ENCODE results near the gene CARS1.

CARS1 gene

DNA sequence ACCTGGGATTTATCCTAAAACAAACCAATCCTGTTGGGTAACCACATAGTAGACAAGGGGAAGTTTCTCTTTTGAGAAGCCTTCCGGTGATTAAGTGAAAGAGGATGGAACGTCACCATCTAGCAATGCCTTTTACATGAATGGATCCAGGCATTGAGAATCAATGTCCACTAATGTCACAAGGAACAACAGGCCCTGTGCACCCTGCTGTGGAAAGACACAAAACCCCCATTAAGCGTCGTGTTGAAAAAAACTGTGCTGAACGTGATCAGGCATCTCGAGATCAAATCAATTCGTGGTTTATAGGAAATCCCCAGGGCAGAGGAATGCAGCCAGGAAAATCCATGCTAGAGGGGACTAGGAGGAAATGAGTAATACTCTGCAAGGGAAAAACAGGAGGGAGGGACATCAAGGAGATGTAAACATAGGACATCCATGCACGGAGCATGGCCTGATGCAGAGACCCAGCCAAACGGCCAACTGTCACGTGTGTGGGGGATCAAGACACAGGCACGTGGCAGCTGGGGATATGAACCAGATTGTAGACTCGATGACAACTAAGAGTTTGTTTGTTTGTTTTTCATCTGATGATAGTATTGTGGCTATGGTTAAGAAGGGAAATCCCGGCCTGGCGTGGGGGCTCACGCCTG, 38.6 kb upstream of the CARS1 start:
- Histone ChIP-seq H3K27me3 (ENCODE audit: insufficient read depth, low read length, poor library complexity, severe bottlenecking) (no peaks in the 10 kb centered on the region), H4K20me1 (ENCODE audit: insufficient read depth, low read length, poor library complexity, severe bottlenecking) (no peaks in the 10 kb centered on the region), H3K79me2 (ENCODE audit: insufficient read depth, low read length) (no peaks in the 10 kb centered on the region), H2AFZ (ENCODE audit: low read length) (no peak overlapping the region), H3K4me2 (ENCODE audit: low read depth, low read length, poor library complexity, severe bottlenecking) (no peak overlapping the region), H3K36me3 (ENCODE audit: insufficient read depth, low read length) (peaks cover 5% of the 10 kb centered on the region; the same call in 1 of the 2 replicates), H3K4me3 (ENCODE audit: low read length, poor library complexity, severe bottlenecking) (no peak overlapping the region), H3K4me1 (ENCODE audit: insufficient read depth, low read length, poor library complexity, severe bottlenecking) (no peaks in the 10 kb centered on the region), H3F3A (ENCODE audit: low read depth) (no peaks in the 10 kb centered on the region), H3K9me3 (ENCODE audit: insufficient read depth, low read depth, low read length) (no peaks in the 10 kb centered on the region), H3K9ac (ENCODE audit: low read depth, low read length, poor library complexity, severe bottlenecking) (no peak overlapping the region), H3K9me2 (replicated peaks; ENCODE audit: low read depth, low read length) (no peaks in the 10 kb centered on the region)
- TF ChIP-seq EZH2phosphoT487 (IDR thresholded peaks at IDR 0.05; ENCODE audit: borderline replicate concordance), result no peak
- TF ChIP-seq CTCF (conservative IDR thresholded peaks at IDR 0.05; ENCODE audit: low read length), result no peak

DNA sequence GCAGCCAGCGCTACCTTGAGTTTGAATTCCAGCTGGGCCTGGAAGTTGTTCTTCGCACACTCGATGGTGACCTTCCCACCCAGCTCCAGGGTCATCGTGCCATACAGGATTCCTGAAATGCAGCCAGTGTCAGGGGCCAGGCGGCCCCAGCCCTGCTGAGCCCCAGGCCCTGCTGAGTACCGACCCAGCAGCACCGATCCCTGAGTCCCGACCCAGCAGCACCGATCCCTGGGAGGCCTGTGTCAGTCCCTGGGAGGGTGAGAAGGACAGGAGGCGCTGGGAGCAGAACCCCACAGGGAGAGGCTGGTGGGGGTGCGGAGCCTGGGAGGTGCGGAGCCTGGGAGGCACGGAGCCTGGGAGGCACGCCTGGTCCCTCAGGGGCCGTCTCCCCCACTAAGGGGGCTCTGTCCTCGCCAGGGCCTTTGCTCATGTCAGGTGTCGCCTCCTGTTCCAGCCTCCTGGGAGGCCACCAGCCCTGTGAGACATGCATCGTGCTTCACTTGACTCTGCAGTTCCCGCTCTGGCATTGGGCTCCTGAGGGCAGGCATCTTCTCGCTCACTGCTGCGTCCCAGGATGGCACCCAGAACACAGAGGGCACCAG, 37.1 kb upstream of the CARS1 start:
- Histone ChIP-seq H3F3A (ENCODE audit: low read depth) (no peaks in the 10 kb centered on the region), H3K9me2 (replicated peaks; ENCODE audit: low read depth, low read length) (no peaks in the 10 kb centered on the region), H3K9ac (ENCODE audit: low read depth, low read length, poor library complexity, severe bottlenecking) (no peak overlapping the region), H3K27me3 (ENCODE audit: insufficient read depth, low read length, poor library complexity, severe bottlenecking) (no peaks in the 10 kb centered on the region), H3K4me3 (ENCODE audit: low read length, poor library complexity, severe bottlenecking) (no peak overlapping the region), H3K4me1 (ENCODE audit: insufficient read depth, low read length, poor library complexity, severe bottlenecking) (no peaks in the 10 kb centered on the region), H2AFZ (ENCODE audit: low read length) (no peak overlapping the region), H3K4me2 (ENCODE audit: low read depth, low read length, poor library complexity, severe bottlenecking) (no peak overlapping the region), H4K20me1 (ENCODE audit: insufficient read depth, low read length, poor library complexity, severe bottlenecking) (no peaks in the 10 kb centered on the region), H3K9me3 (ENCODE audit: insufficient read depth, low read depth, low read length) (no peaks in the 10 kb centered on the region), H3K36me3 (ENCODE audit: insufficient read depth, low read length) (peaks cover 5% of the 10 kb centered on the region; the same call in 1 of the 2 replicates), H3K79me2 (ENCODE audit: insufficient read depth, low read length) (no peaks in the 10 kb centered on the region)
- TF ChIP-seq EZH2phosphoT487 (IDR thresholded peaks at IDR 0.05; ENCODE audit: borderline replicate concordance) (no peak), CTCF (conservative IDR thresholded peaks at IDR 0.05; ENCODE audit: low read length) (no peak)

GRCh38 chr11:3093281-3094191, 36.3 kb upstream of the CARS1 start:
- no peak overlapping the region for H3K9ac ChIP-seq (ENCODE audit: low read depth, low read length, poor library complexity, severe bottlenecking)
- H4K20me1 ChIP-seq (ENCODE audit: insufficient read depth, low read length, poor library complexity, severe bottlenecking), result no peaks in the 10 kb centered on the region
- H3K4me1 ChIP-seq (ENCODE audit: insufficient read depth, low read length, poor library complexity, severe bottlenecking), result no peaks in the 10 kb centered on the region
- no peak overlapping the region for H3K4me2 ChIP-seq (ENCODE audit: low read depth, low read length, poor library complexity, severe bottlenecking)
- H2AFZ ChIP-seq (ENCODE audit: low read length), result no peak overlapping the region
- H3K4me3 ChIP-seq (ENCODE audit: low read length, poor library complexity, severe bottlenecking), result no peak overlapping the region
- H3K36me3 ChIP-seq (ENCODE audit: insufficient read depth, low read length), result no peaks in the 10 kb centered on the region; the same call in 1 of the 2 replicates
- no peaks in the 10 kb centered on the region for H3K9me2 ChIP-seq (replicated peaks; ENCODE audit: low read depth, low read length)
- H3K79me2 ChIP-seq (ENCODE audit: insufficient read depth, low read length), result no peaks in the 10 kb centered on the region
- no peaks in the 10 kb centered on the region for H3K9me3 ChIP-seq (ENCODE audit: insufficient read depth, low read depth, low read length)
- H3F3A ChIP-seq (ENCODE audit: low read depth), result no peaks in the 10 kb centered on the region
- TF ChIP-seq EZH2phosphoT487 (IDR thresholded peaks at IDR 0.05; ENCODE audit: borderline replicate concordance) (no peak), CTCF (conservative IDR thresholded peaks at IDR 0.05; ENCODE audit: low read length) (no peak)
- no peaks in the 10 kb centered on the region for H3K27me3 ChIP-seq (ENCODE audit: insufficient read depth, low read length, poor library complexity, severe bottlenecking)
